CD14-positive monocyte (primary cell): ENCODE data around the gene ADD2. TPM values are rescaled to one million over a fixed set of nuclear protein-coding genes. Genes with fewer than 3 reads are reported as not detected.

Experiments used
- DNase-seq, 3 donors: peaks; one replicate each; pipeline ENCODE4 v3.0.0-alpha.2; 2011 to 2022
- H2AFZ ChIP-seq: 2 replicates; pipeline ENCODE4 v1.6.0; 2012; ENCODE audit warnings: mild to moderate bottlenecking, low read depth, low read length, inconsistent platforms; ENCODE audit not compliant: insufficient read depth, poor library complexity, severe bottlenecking
- H3K27ac ChIP-seq, 2 donors: 1 replicate in 1 of 2; 2 replicates in 1 of 2; pipeline ENCODE4 v1.5.1; 2012 to 2013; ENCODE audit warnings: low read length in 2 of 2, control low read depth in 1 of 2, inconsistent platforms in 1 of 2, low read depth in 1 of 2, mild to moderate bottlenecking in 1 of 2
- H3K27me3 ChIP-seq, 2 donors: one replicate each; pipeline versions ENCODE4 v1.6.0 to v1.6.1; 2011 to 2013; ENCODE audit warnings: low read length in 2 of 2; ENCODE audit not compliant: control insufficient read depth in 2 of 2, insufficient read depth in 2 of 2
- H3K36me3 ChIP-seq, 2 donors: replicated peaks in 1 of 2; 1 replicate in 1 of 2; 2 replicates in 1 of 2; pipeline versions ENCODE4 v1.5.1 to v1.6.1; 2012 to 2013; ENCODE audit warnings: low read length in 2 of 2, control low read depth in 1 of 2, inconsistent platforms in 1 of 2, mild to moderate bottlenecking in 1 of 2; ENCODE audit not compliant: insufficient read depth in 2 of 2, control insufficient read depth in 1 of 2
- H3K4me1 ChIP-seq, 2 donors: 1 replicate in 1 of 2; 2 replicates in 1 of 2; pipeline versions ENCODE4 v1.5.1 to v1.6.1; 2012 to 2013; ENCODE audit warnings: low read length in 2 of 2, control low read depth in 1 of 2, inconsistent platforms in 1 of 2, mild to moderate bottlenecking in 1 of 2, moderate library complexity in 1 of 2; ENCODE audit not compliant: insufficient read depth in 2 of 2, control insufficient read depth in 1 of 2
- H3K4me2 ChIP-seq: replicated peaks from 2 replicates; pipeline ENCODE3; 2012; ENCODE audit warnings: low read length, moderate library complexity, mild to moderate bottlenecking; ENCODE audit not compliant: poor library complexity, severe bottlenecking; ENCODE audit errors: extremely low read depth
- H3K4me3 ChIP-seq, 3 experiments: fragments of 200-600 bp in 1 of 3; sonication (generic) in 1 of 3; replicated peaks in 1 of 3; 1 replicate in 2 of 3; 2 replicates in 1 of 3; pipeline ENCODE4 v1.5.1; 2011 to 2013; ENCODE audit warnings: low read length in 3 of 3, mild to moderate bottlenecking in 3 of 3, control low read depth in 2 of 3, low read depth in 2 of 3, inconsistent platforms in 1 of 3, moderate library complexity in 1 of 3
- H3K79me2 ChIP-seq: 2 replicates; pipeline ENCODE4 v1.6.0; 2012; ENCODE audit warnings: mild to moderate bottlenecking, control low read depth, inconsistent platforms, low read length, moderate library complexity; ENCODE audit not compliant: insufficient read depth
- H3K9ac ChIP-seq: 2 replicates; pipeline ENCODE4 v1.6.0; 2017; ENCODE audit warnings: low read length, mild to moderate bottlenecking; ENCODE audit not compliant: insufficient read depth, poor library complexity, severe bottlenecking
- H3K9me3 ChIP-seq, 2 donors: replicated peaks in 1 of 2; 1 replicate in 1 of 2; 2 replicates in 1 of 2; pipeline versions ENCODE4 v1.5.1 to v1.6.1; 2012 to 2013; ENCODE audit warnings: low read length in 2 of 2, control low read depth in 1 of 2; ENCODE audit not compliant: control insufficient read depth in 1 of 2, insufficient read depth in 1 of 2
- H4K20me1 ChIP-seq: 2 replicates; pipeline ENCODE4 v1.6.0; 2012; ENCODE audit warnings: mild to moderate bottlenecking, low read length, control low read depth, moderate library complexity; ENCODE audit not compliant: insufficient read depth
- H3K27ac Mint-ChIP-seq, 7 donors: one replicate each; pipeline ENCODE4 v1.8.0; 2020; ENCODE audit warnings: mild to moderate bottlenecking in 7 of 7, mixed read lengths in 7 of 7, moderate library complexity in 6 of 7, inconsistent platforms in 2 of 7
- H3K27me3 Mint-ChIP-seq, 3 donors: one replicate each; pipeline ENCODE4 v1.8.0; 2021 to 2022; ENCODE audit warnings: low read depth in 3 of 3, mild to moderate bottlenecking in 3 of 3, mixed read lengths in 3 of 3, moderate library complexity in 3 of 3, inconsistent platforms in 1 of 3
- H3K36me3 Mint-ChIP-seq, 2 donors: one replicate each; pipeline ENCODE4 v1.8.0; 2020; ENCODE audit warnings: mixed read lengths in 2 of 2, inconsistent platforms in 1 of 2, mild to moderate bottlenecking in 1 of 2
- H3K4me1 Mint-ChIP-seq: one replicate; pipeline ENCODE4 v1.8.0; 2020; ENCODE audit warnings: mild to moderate bottlenecking, mixed read lengths
- H3K4me3 Mint-ChIP-seq, 2 donors: one replicate each; pipeline ENCODE4 v1.8.0; 2020; ENCODE audit warnings: mild to moderate bottlenecking in 2 of 2, mixed read lengths in 2 of 2, moderate library complexity in 1 of 2
- H3K9me3 Mint-ChIP-seq, 7 donors: one replicate each; pipeline ENCODE4 v1.8.0; 2020 to 2022; ENCODE audit warnings: mixed read lengths in 7 of 7, mild to moderate bottlenecking in 6 of 7, moderate library complexity in 6 of 7, inconsistent platforms in 2 of 7
- CTCF ChIP-seq: fragments of 200-600 bp; IDR thresholded peaks from one replicate; pipeline ENCODE4 v1.8.0; 2022; ENCODE audit warnings: antibody characterized with exemption, mild to moderate bottlenecking
- WGBS: methylation state at CpG from one replicate; pipeline ENCODE4 v1.1.5; 2013; ENCODE audit warnings: missing lambda C conversion rate; ENCODE audit not compliant: insufficient coverage; 5-methylcytosine and 5-hydroxymethylcytosine counted together
- intact Hi-C, 2 donors: fragments of 100-400 bp; cut with micrococcal nuclease; formaldehyde crosslinking; loops; one replicate each; pipeline versions ENCODE4 v1.15.0 to v1.15.1; 2023
- polyA plus RNA-seq, 3 donors: library from polyadenylated mRNA; depleted of rRNA in 1 of 3; unstranded in 2 of 3; stranded (reverse) in 1 of 3; fragments of 300-500 nt in 2 of 3; fragments of >200 nt in 1 of 3; fragmentation: Illumina TruSeq in 2 of 3; gene quantifications; 1 replicate in 2 of 3; 2 replicates in 1 of 3; pipeline ENCODE4 v1.2.3, GENCODE V29; 2012 to 2021

Gene ADD2
- polyA plus RNA-seq, 3 donors = 0.18 to 0.56 (median 0.26) TPM

GRCh38 chr2:70709275-70710037, 58.5 kb downstream of the ADD2 start:
- intact Hi-C loops = no loop called here
- Histone ChIP-seq H3K79me2 (no peaks in the 10 kb centered on the region), H3K9me3 (no peaks in the 10 kb centered on the region), H3K9ac (no peak overlapping the region), H2AFZ (no peak overlapping the region), H4K20me1 (no peaks in the 10 kb centered on the region), H3K4me3 (no peak overlapping the region), H3K4me2 (no peak overlapping the region), H3K27ac (no peak overlapping the region), H3K27me3 (no peaks in the 10 kb centered on the region), H3K36me3 (no peaks in the 10 kb centered on the region), H3K4me1 (no peaks in the 10 kb centered on the region)
- whole genome bisulfite sequencing = 90% methylated on average over 7 of the region's 9 CpGs
- H3K4me3 Mint-ChIP-seq = no peak overlapping the region
- H3K27ac Mint-ChIP-seq = no peak overlapping the region
- no peaks in the 10 kb centered on the region for H3K4me1 Mint-ChIP-seq
- peaks cover 0 to 3% (median 2%) of the 10 kb centered on the region in 3 donors for H3K27me3 Mint-ChIP-seq
- H3K36me3 Mint-ChIP-seq = no peaks in the 10 kb centered on the region
- peaks cover 0 to 2% (median 0%) of the 10 kb centered on the region in 7 donors for H3K9me3 Mint-ChIP-seq
- TF ChIP-seq CTCF = no peak
- no peak for DNase-seq

GRCh38 chr2:70708376-70709199, 59.4 kb downstream of the ADD2 start:
- no peak for DNase-seq
- 60% methylated on average over 1 of the region's 3 CpGs for WGBS
- no peak overlapping the region for H3K9ac ChIP-seq
- no peak overlapping the region for H3K27ac ChIP-seq
- no peak overlapping the region for H2AFZ ChIP-seq
- no peaks in the 10 kb centered on the region for H3K36me3 Mint-ChIP-seq
- no peaks in the 10 kb centered on the region for H4K20me1 ChIP-seq
- no peaks in the 10 kb centered on the region for H3K9me3 Mint-ChIP-seq
- no peak overlapping the region for H3K27ac Mint-ChIP-seq
- no peaks in the 10 kb centered on the region for H3K27me3 ChIP-seq
- H3K4me3 ChIP-seq = no peak overlapping the region
- H3K4me2 ChIP-seq = no peak overlapping the region
- intact Hi-C loops = no loop called here
- H3K79me2 ChIP-seq = no peaks in the 10 kb centered on the region
- H3K27me3 Mint-ChIP-seq = peaks cover 0 to 2% (median 2%) of the 10 kb centered on the region in 3 donors
- no peaks in the 10 kb centered on the region for H3K4me1 ChIP-seq
- no peaks in the 10 kb centered on the region for H3K9me3 ChIP-seq
- no peak overlapping the region for H3K4me3 Mint-ChIP-seq
- H3K4me1 Mint-ChIP-seq = no peaks in the 10 kb centered on the region
- H3K36me3 ChIP-seq = no peaks in the 10 kb centered on the region
- no peak for TF ChIP-seq CTCF
